CD4-positive, alpha-beta memory T cell (primary cell): ENCODE results near the gene TREML1. TPM values are rescaled to one million over a fixed set of nuclear protein-coding genes. Genes with fewer than 3 reads are reported as not detected.
"Not testable (repeated sequence)": the region's sequence is repeated elsewhere in the genome, so short reads cannot be mapped to it uniquely, and the experiment has no call there.

ENCODE experiments used
- CTCF ChIA-PET: fragments of 350-600 bp; sonication (Branson Sonifier 250); formaldehyde crosslinking; loops from one replicate; lab custom pipeline; 2021; ENCODE audit warnings: inconsistent platforms; ENCODE audit not compliant: partially characterized antibody; lab: Charles Lee
- POLR2A ChIA-PET: fragments of 350-600 bp; sonication (Branson Sonifier 250); formaldehyde crosslinking; loops from one replicate; lab custom pipeline; 2021; ENCODE audit not compliant: partially characterized antibody; lab: Charles Lee
- DNase-seq, 5 donors: peaks; one replicate each; pipeline versions ENCODE4 v3.0.0 to v3.0.0-alpha.2; 2020 to 2022; ENCODE audit warnings: mixed read lengths in 1 of 5
- H3K27ac ChIP-seq: one replicate; pipeline ENCODE4 v1.7.0; 2013; ENCODE audit warnings: low read depth, low read length
- H3K27me3 ChIP-seq: 2 replicates; pipeline ENCODE4 v1.7.0; 2013; ENCODE audit warnings: mild to moderate bottlenecking, low read length, moderate library complexity; ENCODE audit not compliant: insufficient read depth
- H3K36me3 ChIP-seq: 2 replicates; pipeline ENCODE4 v1.7.0; 2013; ENCODE audit warnings: mild to moderate bottlenecking, low read length, moderate library complexity; ENCODE audit not compliant: insufficient read depth
- H3K4me1 ChIP-seq: 2 replicates; pipeline ENCODE4 v1.7.0; 2013; ENCODE audit warnings: mild to moderate bottlenecking, low read length, moderate library complexity; ENCODE audit not compliant: insufficient read depth
- H3K4me3 ChIP-seq, 2 donors: one replicate each; pipeline ENCODE4 v1.7.0; 2013; ENCODE audit warnings: low read length in 2 of 2, mild to moderate bottlenecking in 1 of 2
- H3K9me3 ChIP-seq, 2 donors: one replicate each; pipeline ENCODE4 v1.7.0; 2013; ENCODE audit warnings: low read length in 2 of 2, control low read depth in 1 of 2; ENCODE audit not compliant: control insufficient read depth in 1 of 2
- H3K27ac Mint-ChIP-seq, 7 donors: one replicate each; pipeline ENCODE4 v1.8.0; 2020 to 2021; ENCODE audit warnings: mixed read lengths in 7 of 7, mild to moderate bottlenecking in 6 of 7, inconsistent platforms in 3 of 7, moderate library complexity in 3 of 7
- H3K27me3 Mint-ChIP-seq, 2 donors: one replicate each; pipeline ENCODE4 v1.8.0; 2020 to 2021; ENCODE audit warnings: mixed read lengths in 2 of 2
- H3K36me3 Mint-ChIP-seq, 2 donors: one replicate each; pipeline ENCODE4 v1.8.0; 2020 to 2021; ENCODE audit warnings: mixed read lengths in 2 of 2, inconsistent platforms in 1 of 2, mild to moderate bottlenecking in 1 of 2
- H3K4me1 Mint-ChIP-seq, 4 donors: one replicate each; pipeline ENCODE4 v1.8.0; 2020 to 2021; ENCODE audit warnings: mixed read lengths in 4 of 4, mild to moderate bottlenecking in 1 of 4
- H3K4me3 Mint-ChIP-seq, 8 donors: one replicate each; pipeline ENCODE4 v1.8.0; 2020 to 2021; ENCODE audit warnings: mixed read lengths in 8 of 8, mild to moderate bottlenecking in 7 of 8, moderate library complexity in 6 of 8, inconsistent platforms in 3 of 8
- H3K9me3 Mint-ChIP-seq, 8 donors: one replicate each; pipeline ENCODE4 v1.8.0; 2020 to 2021; ENCODE audit warnings: mixed read lengths in 8 of 8, mild to moderate bottlenecking in 5 of 8, inconsistent platforms in 3 of 8, moderate library complexity in 1 of 8
- intact Hi-C: fragments of 100-400 bp; cut with micrococcal nuclease; formaldehyde crosslinking; loops from one replicate; pipeline ENCODE4 v1.15.1; 2023
- polyA plus RNA-seq, 2 donors: library from polyadenylated mRNA; unstranded; fragments of 300-500 nt; fragmentation: Illumina TruSeq; gene quantifications; one replicate each; pipeline ENCODE4 v1.2.3, GENCODE V29; 2021
- total RNA-seq, 2 experiments: library from RNA; stranded (reverse); gene quantifications; one replicate each; pipeline ENCODE4 v1.2.3, GENCODE V29; 2021

TREML1 gene
- total and polyA plus RNA-seq, 4 experiments from 2014 or later = not detected

- Histone ChIP-seq H3K4me1 (no peaks in the 10 kb centered on the region), H3K9me3 (no peaks in the 10 kb centered on the region), H3K27me3 (no peaks in the 10 kb centered on the region), H3K36me3 (no peaks in the 10 kb centered on the region), H3K27ac (no peak overlapping the region), H3K4me3 (no peak overlapping the region)
- Mint-ChIP-seq H3K4me3 (no peak overlapping the region), H3K36me3 (peaks cover 49 to 50% of the 10 kb centered on the region in 2 donors), H3K27me3 (no peaks in the 10 kb centered on the region), H3K9me3 (no peaks in the 10 kb centered on the region), H3K27ac (no peak overlapping the region), H3K4me1 (no peaks in the 10 kb centered on the region)
- ChIA-PET CTCF (no interaction called here), POLR2A (no interaction called here)
- intact Hi-C loops = no loop called here
- no peak for DNase-seq
Observed at GRCh38 chr6:41122918-41123317, 31.2 kb downstream of the TREML1 start.

- Histone ChIP-seq H3K4me1 (no peaks in the 10 kb centered on the region), H3K4me3 (no peak overlapping the region), H3K36me3 (no peaks in the 10 kb centered on the region), H3K9me3 (no peaks in the 10 kb centered on the region), H3K27me3 (no peaks in the 10 kb centered on the region), H3K27ac (no peak overlapping the region)
- H3K4me1 Mint-ChIP-seq = no peaks in the 10 kb centered on the region
- intact Hi-C loops = no loop called here
- H3K4me3 Mint-ChIP-seq = no peak overlapping the region
- ChIA-PET CTCF (no interaction called here), POLR2A (no interaction called here)
- H3K27me3 Mint-ChIP-seq = no peaks in the 10 kb centered on the region
- no peak for DNase-seq
- H3K9me3 Mint-ChIP-seq = no peaks in the 10 kb centered on the region
- no peak overlapping the region for H3K27ac Mint-ChIP-seq
- peaks cover 48 to 49% of the 10 kb centered on the region in 2 donors for H3K36me3 Mint-ChIP-seq
Observed at GRCh38 chr6:41122373-41122772, 31.8 kb downstream of the TREML1 start.

- H3K9me3 ChIP-seq = no peaks in the 10 kb centered on the region
- no peaks in the 10 kb centered on the region for H3K4me1 ChIP-seq
- intact Hi-C loops = no loop called here
- H3K36me3 ChIP-seq = no peaks in the 10 kb centered on the region
- no peak for DNase-seq
- Mint-ChIP-seq H3K36me3 (peaks cover 38 to 52% of the 10 kb centered on the region in 2 donors), H3K9me3 (no peaks in the 10 kb centered on the region), H3K27ac (peak overlapping the region in 1 of 7 donors; percentile 0), H3K4me3 (no peak overlapping the region), H3K4me1 (no peaks in the 10 kb centered on the region), H3K27me3 (no peaks in the 10 kb centered on the region)
- H3K27me3 ChIP-seq = no peaks in the 10 kb centered on the region
- ChIA-PET POLR2A (no interaction called here), CTCF (no interaction called here)
- no peak overlapping the region for H3K4me3 ChIP-seq
- H3K27ac ChIP-seq = no peak overlapping the region
Observed at GRCh38 chr6:41120058-41120457, 34.1 kb downstream of the TREML1 start.

GRCh38 chr6:41119508-41119907, 34.6 kb downstream of the TREML1 start:
- no peak overlapping the region for H3K4me3 ChIP-seq
- H3K27ac ChIP-seq = no peak overlapping the region
- Mint-ChIP-seq H3K4me1 (peaks cover 0 to 2% (median 0%) of the 10 kb centered on the region in 4 donors), H3K27ac (no peak overlapping the region), H3K36me3 (peaks cover 33 to 55% of the 10 kb centered on the region in 2 donors), H3K9me3 (no peaks in the 10 kb centered on the region), H3K27me3 (no peaks in the 10 kb centered on the region), H3K4me3 (no peak overlapping the region)
- H3K4me1 ChIP-seq = no peaks in the 10 kb centered on the region
- DNase-seq = no peak
- intact Hi-C loops = no loop called here
- H3K36me3 ChIP-seq = no peaks in the 10 kb centered on the region
- no peaks in the 10 kb centered on the region for H3K9me3 ChIP-seq
- H3K27me3 ChIP-seq = no peaks in the 10 kb centered on the region
- ChIA-PET CTCF (no interaction called here), POLR2A (no interaction called here)

GRCh38 chr6:41115027-41115426, 39.1 kb downstream of the TREML1 start:
- H3K36me3 ChIP-seq, H3K27ac Mint-ChIP-seq, H3K4me1 ChIP-seq, intact Hi-C loops, H3K27ac ChIP-seq, H3K27me3 Mint-ChIP-seq, H3K9me3 ChIP-seq, CTCF ChIA-PET, H3K27me3 ChIP-seq, H3K4me3 Mint-ChIP-seq, H3K4me3 ChIP-seq, DNase-seq, H3K4me1 Mint-ChIP-seq, POLR2A ChIA-PET, H3K9me3 Mint-ChIP-seq: not testable (repeated sequence)
- H3K36me3 Mint-ChIP-seq = peaks cover 13 to 29% of the 10 kb centered on the region in 2 donors

- H3K4me3 ChIP-seq = no peak overlapping the region
- CTCF ChIA-PET = no interaction called here
- no peaks in the 10 kb centered on the region for H3K4me1 ChIP-seq
- no peaks in the 10 kb centered on the region for H3K9me3 Mint-ChIP-seq
- peak overlapping the region in 1 of 7 donors; percentile 28 for H3K27ac Mint-ChIP-seq
- H3K27ac ChIP-seq = no peak overlapping the region
- peaks cover 11 to 26% of the 10 kb centered on the region in 2 donors for H3K36me3 Mint-ChIP-seq
- H3K9me3 ChIP-seq = no peaks in the 10 kb centered on the region
- H3K4me3 Mint-ChIP-seq = no peak overlapping the region
- no peaks in the 10 kb centered on the region for H3K27me3 Mint-ChIP-seq
- POLR2A ChIA-PET = no interaction called here
- intact Hi-C loops = no loop called here
- no peak for DNase-seq
- no peaks in the 10 kb centered on the region for H3K27me3 ChIP-seq
- H3K36me3 ChIP-seq = no peaks in the 10 kb centered on the region
- peaks cover 0 to 2% (median 0%) of the 10 kb centered on the region in 4 donors for H3K4me1 Mint-ChIP-seq
Observed at GRCh38 chr6:41111017-41111416, 43.1 kb downstream of the TREML1 start.

- ChIA-PET POLR2A (interaction anchor here (2.0 kb wide), 1 partner anchor 31 kb away, joined by 5 read pairs; the partner anchor contains the start of genes NFYA and OARD1), CTCF (interaction anchor here (0.9 to 3.1 kb wide), 3 partner anchors 11 to 235 kb away, joined by 3 to 14 read pairs (median 4); no protein-coding TSS in a partner anchor)
- Mint-ChIP-seq H3K27me3 (no peaks in the 10 kb centered on the region), H3K27ac (no peak overlapping the region), H3K4me3 (no peak overlapping the region), H3K9me3 (no peaks in the 10 kb centered on the region), H3K4me1 (peaks cover 0 to 8% (median 2%) of the 10 kb centered on the region in 4 donors), H3K36me3 (peaks cover 22 to 25% of the 10 kb centered on the region in 2 donors)
- no peak for DNase-seq
- no peaks in the 10 kb centered on the region for H3K4me1 ChIP-seq
- H3K36me3 ChIP-seq = peaks cover 9% of the 10 kb centered on the region
- no peak overlapping the region for H3K4me3 ChIP-seq
- H3K27me3 ChIP-seq = no peaks in the 10 kb centered on the region
- intact Hi-C loops = no loop called here
- H3K9me3 ChIP-seq = no peaks in the 10 kb centered on the region
- no peak overlapping the region for H3K27ac ChIP-seq
Observed at GRCh38 chr6:41103847-41104246, 50.3 kb downstream of the TREML1 start.
